ENCODE measurements around the gene RFX2.
"Not testable (repeated sequence)": the region's sequence is repeated elsewhere in the genome, so short reads cannot be mapped to it uniquely, and the experiment has no call there.

Gene RFX2

GRCh38 chr19:6074709-6075403 lies 35.4 kb downstream of the RFX2 start:
- no peak for DNase-seq (ENCODE audit: low read depth in 2 of 2)

- no peak for DNase-seq (ENCODE audit: low read depth in 2 of 2)
Measured at GRCh38 chr19:6073858-6074708, 36.2 kb downstream of the RFX2 start.

GRCh38 chr19:6073233-6073632 lies 37.1 kb downstream of the RFX2 start:
- DNase-seq (ENCODE audit: low read depth in 2 of 2): not testable (repeated sequence)

- no peak for DNase-seq (ENCODE audit: low read depth in 2 of 2)
Measured at GRCh38 chr19:6071875-6072274, 38.4 kb downstream of the RFX2 start.

GRCh38 chr19:6070720-6071485 lies 39.4 kb downstream of the RFX2 start:
- no peak for DNase-seq (ENCODE audit: low read depth in 2 of 2)

- DNase-seq (ENCODE audit: low read depth in 2 of 2): no peak
Measured at GRCh38 chr19:6070207-6070681, 40.1 kb downstream of the RFX2 start.

GRCh38 chr19:6069268-6069791 lies 41.0 kb downstream of the RFX2 start:
- no peak for DNase-seq (ENCODE audit: low read depth in 2 of 2)

- DNase-seq (ENCODE audit: low read depth in 2 of 2): no peak
Measured at GRCh38 chr19:6068711-6069110, 41.6 kb downstream of the RFX2 start.

GRCh38 chr19:6067975-6068374 lies 42.3 kb downstream of the RFX2 start:
- no peak for DNase-seq (ENCODE audit: low read depth in 2 of 2)

- no peak for DNase-seq (ENCODE audit: low read depth in 2 of 2)
Measured at GRCh38 chr19:6066661-6067646, 43.3 kb downstream of the RFX2 start.

GRCh38 chr19:6065685-6066374 lies 44.5 kb downstream of the RFX2 start:
- DNase-seq (ENCODE audit: low read depth in 2 of 2): peak; percentile 11 to 31

- no peak for DNase-seq (ENCODE audit: low read depth in 2 of 2)
Measured at GRCh38 chr19:6064336-6065073, 45.8 kb downstream of the RFX2 start.

- DNase-seq (ENCODE audit: low read depth in 2 of 2): no peak
Measured at GRCh38 chr19:6063576-6064335, 46.5 kb downstream of the RFX2 start.

- no peak for DNase-seq (ENCODE audit: low read depth in 2 of 2)
Measured at GRCh38 chr19:6062961-6063575, 47.2 kb downstream of the RFX2 start.

- no peak for DNase-seq (ENCODE audit: low read depth in 2 of 2)
Measured at GRCh38 chr19:6062274-6062673, 48.0 kb downstream of the RFX2 start.

- no peak for DNase-seq (ENCODE audit: low read depth in 2 of 2)
Measured at GRCh38 chr19:6061376-6062130, 48.7 kb downstream of the RFX2 start.

- DNase-seq (ENCODE audit: low read depth in 2 of 2): peak; percentile 18 to 25
Measured at GRCh38 chr19:6060600-6061375, 49.5 kb downstream of the RFX2 start.

Measured in activated CD4-positive, alpha-beta T cell treated with anti-CD3 and anti-CD28 coated beads for 24 hours (primary cell).